CD4-positive, alpha-beta T cell treated with Interleukin-6 at 100 ng/mL for 8 hours (primary cell): ENCODE results near the gene NAP1L4.

ENCODE experiments used
- DNase-seq: peaks from one replicate; pipeline ENCODE4 v3.0.0-alpha.2; 2020; ENCODE audit warnings: mixed read lengths, low spot score

Gene NAP1L4

DNA sequence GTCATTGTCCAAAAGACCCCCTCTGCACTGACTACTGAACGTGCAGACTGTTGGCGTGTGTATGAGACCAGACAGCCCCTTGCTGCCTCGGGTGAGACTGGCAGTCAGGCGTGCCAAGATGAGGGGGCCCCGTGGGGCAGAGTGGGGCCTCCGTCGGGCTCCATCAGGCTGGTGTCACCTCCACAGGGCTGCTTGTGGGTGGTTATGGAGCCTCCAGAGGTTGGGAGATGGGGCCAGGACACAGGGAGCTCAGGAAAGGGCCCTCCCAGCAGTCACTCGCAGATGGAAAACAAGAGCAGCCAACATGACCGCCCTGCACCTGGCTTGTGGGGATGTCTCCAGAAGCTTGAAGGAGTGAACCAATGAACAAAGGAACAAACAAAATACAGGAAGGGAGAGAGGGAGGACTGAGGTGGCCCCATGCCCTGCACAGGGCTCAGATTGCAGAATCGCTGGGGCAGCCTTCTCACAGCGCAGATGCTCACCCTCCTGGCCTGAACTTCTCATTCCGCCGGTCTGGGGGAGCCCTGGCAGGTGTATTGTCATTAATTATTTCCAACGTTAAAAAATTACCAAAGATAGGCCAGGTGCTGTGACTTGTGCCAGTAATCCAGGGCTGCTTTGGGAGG is 57.4 kb downstream of the NAP1L4 start:
- no peak for DNase-seq

GRCh38 chr11:2934021-2934550 is 58.0 kb downstream of the NAP1L4 start:
- DNase-seq: no peak

GRCh38 chr11:2933375-2934020 is 58.6 kb downstream of the NAP1L4 start:
- peak; percentile 45 for DNase-seq

GRCh38 chr11:2932850-2933251 is 59.3 kb downstream of the NAP1L4 start:
- no peak for DNase-seq

DNA sequence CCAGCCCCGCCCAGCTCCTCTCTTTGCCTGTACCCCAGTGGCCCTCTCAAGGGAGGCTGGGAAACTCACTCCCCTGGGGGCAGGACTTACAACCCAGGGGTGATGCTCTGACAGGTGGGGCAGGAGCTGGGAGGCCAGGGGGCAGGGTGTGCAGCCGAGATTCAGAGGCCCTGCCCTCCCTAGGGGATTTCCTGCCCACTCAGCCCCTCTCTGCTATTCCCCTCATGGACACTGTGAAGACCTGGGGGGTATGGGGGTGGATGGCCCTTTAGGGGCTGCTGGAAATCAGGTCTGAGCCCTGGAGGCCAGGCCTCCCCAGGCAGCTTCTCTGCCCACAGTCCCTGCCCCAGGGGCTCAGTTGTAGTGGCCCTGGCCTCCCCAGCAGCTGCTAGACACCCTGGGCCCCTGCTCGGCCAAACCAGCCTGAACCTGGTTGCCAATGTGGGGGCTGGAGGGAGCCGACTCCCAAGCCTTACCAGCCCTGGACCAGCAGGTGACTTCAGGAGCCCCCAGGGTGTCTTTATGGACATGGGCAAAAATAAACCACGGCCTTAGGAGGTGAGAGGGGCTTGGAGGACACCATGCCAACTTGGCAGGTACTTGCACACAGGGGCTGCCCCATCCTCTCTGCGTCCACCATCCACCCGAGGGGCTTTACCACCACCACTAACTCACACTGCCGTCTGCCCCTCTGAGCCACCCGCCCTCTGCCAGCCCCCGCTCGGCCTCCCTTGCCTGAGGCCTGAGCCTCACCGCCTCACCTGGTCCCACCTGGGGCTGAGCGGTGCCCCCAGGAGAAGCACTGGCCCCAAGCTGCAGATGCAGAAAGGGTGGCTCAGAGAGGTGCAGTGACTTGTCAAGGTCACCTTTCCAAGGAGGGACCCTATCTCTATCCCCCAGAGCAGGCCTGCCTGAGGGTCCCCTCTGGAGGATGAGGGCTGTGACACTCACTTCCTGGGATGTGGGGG is 60.1 kb downstream of the NAP1L4 start:
- DNase-seq: no peak

GRCh38 chr11:2931420-2931746 is 60.7 kb downstream of the NAP1L4 start:
- DNase-seq: no peak

- peak; percentile 56 for DNase-seq
Measured at GRCh38 chr11:2930704-2931419, 61.3 kb downstream of the NAP1L4 start.

DNA sequence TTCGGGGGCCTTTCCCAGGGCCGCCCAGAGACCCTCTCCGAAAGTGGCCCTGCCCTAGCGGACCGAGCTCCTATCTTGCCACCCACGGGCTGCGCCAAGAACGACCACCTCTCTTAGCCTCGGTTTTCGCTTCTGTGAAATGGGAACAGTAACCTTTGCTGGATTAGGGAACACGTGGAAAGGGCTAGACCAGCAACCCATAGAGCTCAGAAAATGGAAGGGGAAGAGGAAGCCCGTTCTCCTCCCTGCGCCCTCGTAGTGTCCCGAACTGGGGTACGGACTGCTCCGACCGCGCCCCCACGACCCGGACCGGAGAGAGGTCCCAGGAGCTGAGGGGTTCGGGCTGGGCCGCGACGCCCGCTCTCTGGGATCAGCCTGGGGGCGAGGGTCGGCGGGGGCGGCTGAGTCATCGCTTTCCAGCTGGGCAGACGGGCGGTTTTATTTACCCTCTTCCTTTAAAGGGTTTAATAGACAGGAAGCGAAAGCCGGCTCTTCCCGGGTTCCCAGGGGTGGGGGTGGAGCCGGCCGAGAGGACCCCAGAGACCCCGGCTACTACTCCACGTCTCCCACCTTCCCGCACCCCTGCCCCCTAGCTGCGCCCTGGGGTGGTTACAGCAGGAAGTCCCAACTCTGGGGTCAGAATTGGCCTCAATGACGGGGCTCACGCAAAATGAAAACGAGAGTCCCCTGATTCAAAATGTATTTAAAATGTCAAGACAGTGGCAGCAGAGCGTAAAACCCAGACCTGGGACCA is 62.0 kb downstream of the NAP1L4 start:
- peak; percentile 33 for DNase-seq

- DNase-seq: peak; percentile 21
Measured at GRCh38 chr11:2929531-2929949, 62.6 kb downstream of the NAP1L4 start.

- DNase-seq: peak; percentile 57
Measured at GRCh38 chr11:2928605-2929530, 63.3 kb downstream of the NAP1L4 start, which contains the start of gene PHLDA2. TSS of gene PHLDA2 (minus strand) at chr11:2929420. CDS start at chr11:2929364, 56 bp downstream.

DNA sequence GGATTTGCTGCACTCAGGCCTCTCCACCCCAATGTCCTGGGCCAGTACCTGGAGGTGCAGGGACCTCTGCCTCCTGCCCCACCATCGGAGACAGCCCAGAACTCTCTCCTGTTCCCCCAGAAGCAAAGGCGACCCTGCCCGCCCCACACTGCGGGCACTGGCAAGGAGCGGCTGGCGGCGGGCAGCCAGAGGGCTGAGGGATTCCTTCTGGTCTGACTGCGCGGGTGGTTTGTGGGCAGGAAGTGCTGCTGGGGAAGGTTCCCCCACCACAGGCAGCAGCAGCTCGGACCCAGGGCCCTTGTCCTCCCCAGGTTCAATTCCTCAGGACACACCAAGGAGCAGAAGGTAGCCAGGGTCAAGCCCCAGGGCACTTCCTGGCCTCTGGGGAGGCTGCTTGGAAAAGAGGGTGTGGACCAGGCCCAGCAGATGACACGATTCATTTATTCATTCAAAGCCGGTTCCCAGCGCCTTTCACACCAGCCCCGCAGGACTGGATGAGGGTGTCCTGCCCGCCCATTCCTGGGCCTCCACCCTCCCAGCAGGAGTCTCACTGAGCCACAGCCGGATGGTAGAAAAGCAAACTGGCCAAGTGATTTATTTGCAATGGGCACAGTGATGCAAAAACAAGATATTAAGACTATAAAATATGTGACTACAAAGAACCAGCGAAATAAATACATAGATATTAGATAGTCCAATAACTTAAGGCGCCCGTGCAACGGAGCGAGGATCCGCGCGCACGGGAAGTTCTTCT is 64.1 kb downstream of the NAP1L4 start:
- no peak for DNase-seq

DNA sequence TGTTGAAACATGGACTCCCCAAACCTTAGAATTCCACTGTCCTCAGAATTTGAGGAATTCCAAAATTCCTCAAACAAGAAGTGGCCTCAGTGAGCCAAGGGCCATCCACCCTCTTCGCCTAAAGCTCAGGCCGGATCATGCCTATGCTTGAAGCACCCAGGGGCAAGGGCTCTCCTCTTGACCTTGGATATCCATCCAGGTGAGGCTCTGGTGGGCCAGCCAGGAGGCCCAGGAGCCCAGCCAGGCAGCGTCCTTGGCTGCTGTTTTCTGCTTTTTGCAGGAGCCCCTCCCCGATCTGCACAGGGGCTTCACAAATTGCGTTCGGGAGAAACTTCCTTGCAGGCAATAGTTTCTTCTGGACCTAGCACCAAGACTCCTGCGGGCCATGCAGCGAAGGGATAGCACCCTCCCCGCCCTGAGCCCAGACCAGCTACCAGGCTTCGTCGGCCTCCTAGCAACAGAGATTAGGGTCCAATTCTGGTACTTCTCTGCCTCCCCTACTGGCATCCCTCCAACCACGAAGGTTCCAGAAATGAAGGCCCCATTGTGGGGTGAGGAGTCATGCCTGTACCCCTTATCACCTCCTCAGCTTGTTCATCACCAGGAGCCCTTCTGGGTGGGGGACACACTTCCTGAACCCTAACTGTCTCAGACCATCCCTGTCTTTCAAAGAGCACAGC is 64.9 kb downstream of the NAP1L4 start:
- no peak for DNase-seq

DNA sequence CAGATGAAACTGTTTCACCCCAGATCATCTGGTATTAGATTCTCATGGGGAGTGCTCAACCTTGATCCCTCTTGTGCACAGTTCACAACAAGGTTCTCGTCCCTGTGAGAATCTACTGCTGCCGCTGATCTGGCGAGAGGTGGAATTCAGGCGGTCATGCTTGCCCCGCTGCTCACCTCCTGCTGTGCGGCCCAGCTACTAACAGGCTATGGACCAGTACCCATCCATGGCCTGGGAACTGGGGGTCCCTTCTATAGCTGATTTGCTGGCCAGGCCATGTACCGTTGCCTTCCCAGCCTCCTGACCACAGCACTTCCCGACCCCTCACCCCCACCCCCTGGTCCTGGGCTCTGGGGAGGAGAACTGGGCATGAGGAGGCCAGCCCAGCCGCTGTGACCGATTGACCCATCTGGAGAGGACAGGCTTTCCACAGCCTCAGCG is 65.5 kb downstream of the NAP1L4 start:
- no peak for DNase-seq

GRCh38 chr11:2924821-2925675 is 67.1 kb downstream of the NAP1L4 start:
- no peak for DNase-seq

GRCh38 chr11:2924381-2924780 is 67.7 kb downstream of the NAP1L4 start:
- no peak for DNase-seq

DNA sequence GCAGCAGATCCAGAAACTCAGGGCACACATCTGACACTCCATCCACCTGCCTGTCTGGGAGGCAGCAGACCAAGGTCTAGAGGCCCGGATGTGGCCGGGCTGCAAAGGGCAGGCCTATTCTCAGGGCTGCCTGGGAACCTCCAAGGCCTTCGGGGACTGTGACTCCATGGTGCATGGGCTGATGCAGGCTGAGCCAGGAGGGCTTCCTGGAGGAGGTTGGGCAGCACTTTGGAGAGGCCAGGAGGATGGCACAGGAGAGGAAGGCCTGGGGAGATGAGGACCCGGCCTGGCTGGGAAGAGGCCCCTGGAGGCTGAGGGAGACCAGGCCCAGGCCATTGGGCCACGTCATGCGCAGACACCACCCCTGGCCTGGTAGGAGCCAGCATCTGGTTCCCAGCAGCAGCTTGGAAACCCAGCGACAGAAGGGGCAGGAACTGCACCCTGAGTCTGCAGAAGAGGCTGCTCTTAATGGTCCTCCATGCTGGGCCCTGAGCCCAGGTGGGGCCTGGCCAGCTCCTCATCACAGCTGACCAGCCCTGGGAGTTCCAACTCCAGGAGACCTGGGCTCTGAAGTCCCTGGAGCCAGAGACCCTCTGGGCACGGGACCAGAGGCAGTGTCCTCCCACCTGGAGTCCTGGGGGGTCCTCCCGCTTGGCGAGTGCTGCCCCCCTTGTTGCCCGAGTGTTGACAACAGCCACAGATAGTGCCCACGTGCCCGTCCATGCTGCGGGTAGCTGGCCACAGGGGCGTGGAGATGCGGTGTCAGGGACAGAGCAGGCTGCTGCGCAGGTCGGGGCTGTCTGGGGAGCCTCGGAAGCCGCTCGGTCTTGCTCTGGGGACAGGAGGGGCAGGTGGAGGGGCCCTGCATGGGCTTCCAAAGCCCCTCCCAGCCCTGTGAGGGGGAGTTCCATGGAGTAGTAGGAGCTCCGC is 68.4 kb downstream of the NAP1L4 start:
- DNase-seq: no peak
